CD4-positive, alpha-beta T cell (primary cell): ENCODE results near the gene ZNF521. TPM values are rescaled to one million over a fixed set of nuclear protein-coding genes. Genes with fewer than 3 reads are reported as not detected.

ENCODE experiments used
- ATAC-seq: fragments of 200-7000 bp; cut with Tn5 transposase; one replicate; pipeline ENCODE4 v1.10.0; 2022; ENCODE audit warnings: mild to moderate bottlenecking; ENCODE audit not compliant: poor library complexity
- CTCF ChIA-PET: fragments of 350-600 bp; sonication (Branson Sonifier 250); formaldehyde crosslinking; loops from one replicate; lab custom pipeline; 2021; ENCODE audit warnings: antibody characterized with exemption, inconsistent platforms; lab: Charles Lee
- POLR2A ChIA-PET: fragments of 350-600 bp; sonication (Branson Sonifier 250); formaldehyde crosslinking; loops from one replicate; lab custom pipeline; 2021; ENCODE audit warnings: antibody characterized with exemption, inconsistent platforms; lab: Charles Lee
- DNase-seq, 14 experiments: peaks; one replicate each; pipeline ENCODE4 v3.0.0-alpha.2; 2013 to 2020; ENCODE audit warnings: mixed read lengths in 2 of 14
- H3K27ac ChIP-seq, 2 donors: one replicate each; pipeline versions ENCODE4 v1.5.1 to v1.7.0; 2013; ENCODE audit warnings: low read length in 2 of 2, low read depth in 1 of 2, mild to moderate bottlenecking in 1 of 2
- H3K27me3 ChIP-seq, 2 experiments: 1 replicate in 1 of 2; 2 replicates in 1 of 2; pipeline versions ENCODE4 v1.6.1 to v1.7.0; 2013; ENCODE audit warnings: low read length in 2 of 2, control low read depth in 1 of 2, mild to moderate bottlenecking in 1 of 2, moderate library complexity in 1 of 2; ENCODE audit not compliant: insufficient read depth in 2 of 2, control insufficient read depth in 1 of 2
- H3K36me3 ChIP-seq: one replicate; pipeline ENCODE4 v1.6.1; 2013; ENCODE audit warnings: low read length, control low read depth; ENCODE audit not compliant: insufficient read depth
- H3K4me1 ChIP-seq: one replicate; pipeline ENCODE4 v1.6.1; 2013; ENCODE audit warnings: low read length, control low read depth; ENCODE audit not compliant: insufficient read depth
- H3K4me3 ChIP-seq: one replicate; pipeline ENCODE4 v1.5.1; 2013; ENCODE audit warnings: mild to moderate bottlenecking, low read length, moderate library complexity
- H3K9me3 ChIP-seq, 2 experiments: 1 replicate in 1 of 2; 2 replicates in 1 of 2; pipeline versions ENCODE4 v1.6.1 to v1.7.0; 2013; ENCODE audit warnings: low read length in 2 of 2, mild to moderate bottlenecking in 2 of 2, control low read depth in 1 of 2, moderate library complexity in 1 of 2; ENCODE audit not compliant: control insufficient read depth in 1 of 2, insufficient read depth in 1 of 2
- H3K27ac Mint-ChIP-seq: one replicate; pipeline ENCODE4 v1.8.0; 2020; ENCODE audit warnings: mixed read lengths
- H3K27me3 Mint-ChIP-seq: one replicate; pipeline ENCODE4 v1.8.0; 2021; ENCODE audit warnings: mixed read lengths
- H3K36me3 Mint-ChIP-seq: one replicate; pipeline ENCODE4 v1.8.0; 2021; ENCODE audit warnings: low read depth, mixed read lengths
- H3K4me1 Mint-ChIP-seq: one replicate; pipeline ENCODE4 v1.8.0; 2021; ENCODE audit warnings: low read depth, mixed read lengths
- H3K4me3 Mint-ChIP-seq: one replicate; pipeline ENCODE4 v1.8.0; 2020; ENCODE audit warnings: mild to moderate bottlenecking, mixed read lengths
- H3K9me3 Mint-ChIP-seq: one replicate; pipeline ENCODE4 v1.8.0; 2020; ENCODE audit warnings: mixed read lengths
- intact Hi-C, 2 experiments: fragments of 100-400 bp; cut with DNase I in 1 of 2; cut with micrococcal nuclease in 1 of 2; formaldehyde crosslinking; loops; one replicate each; pipeline versions ENCODE4 v1.15.1 to v1.9.0; 2023 to 2025; cut with DNase I, micrococcal nuclease
- total RNA-seq, 174 experiments: library from RNA in 2 of 174; stranded (reverse) in 2 of 174; gene quantifications; one replicate each; pipeline ENCODE4 v1.2.3 and lab custom pipeline; 2021 to 2026
- TF ChIP-seq, protein P1 (sequence below): fragments of 200-600 bp; IDR thresholded peaks from one replicate; pipeline ENCODE4 v1.8.0; 2022; ENCODE audit warnings: antibody characterized with exemption, mild to moderate bottlenecking

ZNF521 gene
- total RNA-seq, 2 experiments from 2014 or later, result not detected

DNA sequence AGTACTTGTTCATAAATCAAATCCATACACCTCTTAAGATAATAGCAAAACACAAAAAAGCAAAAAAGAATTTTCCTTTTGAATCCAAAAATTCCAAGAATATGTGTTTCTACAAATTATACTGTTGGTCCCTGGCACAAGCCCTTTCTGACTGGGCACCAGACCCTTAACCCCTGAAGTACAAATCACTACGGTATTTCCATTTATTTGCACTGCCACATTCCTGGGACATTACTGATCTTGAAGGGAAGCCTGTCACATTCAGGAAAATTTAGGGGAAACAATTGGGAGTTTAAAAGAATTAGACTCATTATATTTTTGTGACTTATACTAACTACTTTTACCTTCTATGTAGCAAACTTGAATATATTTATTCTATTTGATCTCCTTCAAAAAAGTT lies 98.8 kb downstream of the ZNF521 start:
- Histone ChIP-seq H3K4me1 (no peaks in the 10 kb centered on the region), H3K36me3 (no peaks in the 10 kb centered on the region), H3K27ac (no peak overlapping the region), H3K4me3 (no peak overlapping the region), H3K9me3 (no peaks in the 10 kb centered on the region), H3K27me3 (no peaks in the 10 kb centered on the region)
- H3K27ac Mint-ChIP-seq, result no peak overlapping the region
- H3K4me3 Mint-ChIP-seq, result no peak overlapping the region
- TF ChIP-seq, protein P1, sequence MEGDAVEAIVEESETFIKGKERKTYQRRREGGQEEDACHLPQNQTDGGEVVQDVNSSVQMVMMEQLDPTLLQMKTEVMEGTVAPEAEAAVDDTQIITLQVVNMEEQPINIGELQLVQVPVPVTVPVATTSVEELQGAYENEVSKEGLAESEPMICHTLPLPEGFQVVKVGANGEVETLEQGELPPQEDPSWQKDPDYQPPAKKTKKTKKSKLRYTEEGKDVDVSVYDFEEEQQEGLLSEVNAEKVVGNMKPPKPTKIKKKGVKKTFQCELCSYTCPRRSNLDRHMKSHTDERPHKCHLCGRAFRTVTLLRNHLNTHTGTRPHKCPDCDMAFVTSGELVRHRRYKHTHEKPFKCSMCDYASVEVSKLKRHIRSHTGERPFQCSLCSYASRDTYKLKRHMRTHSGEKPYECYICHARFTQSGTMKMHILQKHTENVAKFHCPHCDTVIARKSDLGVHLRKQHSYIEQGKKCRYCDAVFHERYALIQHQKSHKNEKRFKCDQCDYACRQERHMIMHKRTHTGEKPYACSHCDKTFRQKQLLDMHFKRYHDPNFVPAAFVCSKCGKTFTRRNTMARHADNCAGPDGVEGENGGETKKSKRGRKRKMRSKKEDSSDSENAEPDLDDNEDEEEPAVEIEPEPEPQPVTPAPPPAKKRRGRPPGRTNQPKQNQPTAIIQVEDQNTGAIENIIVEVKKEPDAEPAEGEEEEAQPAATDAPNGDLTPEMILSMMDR, result no peak
- no peaks in the 10 kb centered on the region for H3K27me3 Mint-ChIP-seq
- ATAC-seq (no peak), DNase-seq (no peak)
- H3K36me3 Mint-ChIP-seq, result no peaks in the 10 kb centered on the region
- POLR2A ChIA-PET, result no interaction called here
- peaks cover 13% of the 10 kb centered on the region for H3K4me1 Mint-ChIP-seq
- no peaks in the 10 kb centered on the region for H3K9me3 Mint-ChIP-seq
- CTCF ChIA-PET, result no interaction called here
- intact Hi-C loops, result no loop called here

DNA sequence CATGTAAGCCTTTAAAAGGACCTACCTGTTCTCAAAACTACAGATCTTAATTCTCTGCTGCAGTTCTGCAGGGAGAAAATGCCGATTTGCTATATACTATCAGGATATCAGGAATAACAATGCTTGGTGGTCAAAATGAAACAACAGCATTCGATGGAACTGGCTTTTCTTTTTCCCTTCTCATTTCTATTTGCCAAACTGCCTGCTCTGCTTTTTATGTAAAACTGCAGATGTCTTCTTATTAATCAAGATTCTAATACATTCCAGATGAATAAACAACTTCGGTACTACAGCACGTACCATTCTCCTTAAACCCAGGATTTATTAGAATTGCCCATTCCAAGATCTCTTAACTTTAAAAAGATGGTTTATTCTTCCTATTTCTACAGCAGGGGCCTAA lies 100.9 kb downstream of the ZNF521 start:
- no peaks in the 10 kb centered on the region for H3K36me3 ChIP-seq
- DNase-seq (no peak), ATAC-seq (no peak)
- H3K4me1 ChIP-seq, result no peaks in the 10 kb centered on the region
- H3K4me3 ChIP-seq, result no peak overlapping the region
- no peaks in the 10 kb centered on the region for H3K9me3 ChIP-seq
- CTCF ChIA-PET, result no interaction called here
- intact Hi-C loops, result no loop called here
- no peaks in the 10 kb centered on the region for H3K4me1 Mint-ChIP-seq
- H3K27me3 Mint-ChIP-seq, result no peaks in the 10 kb centered on the region
- no peak overlapping the region for H3K27ac ChIP-seq
- no peak overlapping the region for H3K4me3 Mint-ChIP-seq
- TF ChIP-seq, protein P1, result no peak
- no peaks in the 10 kb centered on the region for H3K36me3 Mint-ChIP-seq
- H3K27me3 ChIP-seq, result no peaks in the 10 kb centered on the region
- no peaks in the 10 kb centered on the region for H3K9me3 Mint-ChIP-seq
- POLR2A ChIA-PET, result no interaction called here
- no peak overlapping the region for H3K27ac Mint-ChIP-seq

DNA sequence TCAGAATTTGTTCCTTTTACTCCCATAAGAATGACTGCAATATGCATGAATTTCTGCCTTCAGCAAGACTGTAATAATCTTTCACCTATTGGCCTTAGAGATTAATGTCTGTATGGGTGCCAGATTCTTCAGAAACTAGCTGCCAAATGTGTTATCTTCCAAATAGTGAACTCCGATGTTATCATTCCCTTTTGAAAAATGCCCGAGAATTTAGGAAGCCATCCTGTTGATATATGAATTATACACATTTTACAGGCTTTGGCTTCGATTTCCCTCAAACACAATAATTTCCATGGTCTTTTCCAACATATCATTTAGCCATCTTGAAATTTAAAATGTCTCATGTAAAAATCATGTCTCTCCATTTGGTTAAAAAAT lies 101.5 kb downstream of the ZNF521 start:
- no peaks in the 10 kb centered on the region for H3K9me3 Mint-ChIP-seq
- DNase-seq, result no peak
- Histone ChIP-seq H3K9me3 (no peaks in the 10 kb centered on the region), H3K36me3 (no peaks in the 10 kb centered on the region), H3K27me3 (no peaks in the 10 kb centered on the region), H3K27ac (no peak overlapping the region), H3K4me3 (no peak overlapping the region), H3K4me1 (no peaks in the 10 kb centered on the region)
- no peaks in the 10 kb centered on the region for H3K36me3 Mint-ChIP-seq
- H3K4me1 Mint-ChIP-seq, result no peaks in the 10 kb centered on the region
- ChIA-PET CTCF (no interaction called here), POLR2A (no interaction called here)
- intact Hi-C loops, result no loop called here
- no peak for ATAC-seq
- H3K27me3 Mint-ChIP-seq, result no peaks in the 10 kb centered on the region
- TF ChIP-seq, protein P1, result no peak
- no peak overlapping the region for H3K27ac Mint-ChIP-seq
- H3K4me3 Mint-ChIP-seq, result no peak overlapping the region
